Mesenteric fat pad (tissue), 1 donor: Measurements from ENCODE around the gene BMP8A. TPM values are rescaled to one million over a fixed set of nuclear protein-coding genes. Genes with fewer than 3 reads are reported as not detected.
A peak's percentile ranks its signal among the peaks of the same experiment; 100 is the strongest.

Experiments
- DNase-seq: peaks from one replicate; pipeline ENCODE4 v3.0.0-alpha.2; 2020; ENCODE audit warnings: low spot score
- total RNA-seq: library from RNA; stranded (reverse); fragmentation: NEBNext Ultra II Directional; extraction: Animal tissue kit (Norgen Biotek cat#: 25700); gene quantifications from one replicate; pipeline ENCODE4 v1.2.1, GENCODE V29; 2021
- donor health status: DM: yes; HTN: yes; CAD: no.

The BMP8A gene
- total RNA-seq, 1 donor from 2014 or later: 1.6 TPM

GRCh38 chr1:39525366-39526165 lies 34.1 kb downstream of the BMP8A start:
- no peak for DNase-seq

- DNase-seq: no peak
Observed at GRCh38 chr1:39526466-39527189, 35.2 kb downstream of the BMP8A start.

- peak; percentile 73 for DNase-seq
Observed at GRCh38 chr1:39527190-39527579, 35.7 kb downstream of the BMP8A start.

- peak; percentile 30 for DNase-seq
Observed at GRCh38 chr1:39528082-39528481, 36.6 kb downstream of the BMP8A start.

GRCh38 chr1:39529901-39530535 lies 38.6 kb downstream of the BMP8A start:
- DNase-seq: no peak

GRCh38 chr1:39531526-39531925 lies 40.1 kb downstream of the BMP8A start:
- no peak for DNase-seq

- no peak for DNase-seq
Observed at GRCh38 chr1:39533442-39533841, 42.0 kb downstream of the BMP8A start.

- no peak for DNase-seq
Observed at GRCh38 chr1:39538531-39539251, 47.3 kb downstream of the BMP8A start.

- DNase-seq: no peak
Observed at GRCh38 chr1:39539252-39539790, 47.9 kb downstream of the BMP8A start.

GRCh38 chr1:39540504-39541031 lies 49.1 kb downstream of the BMP8A start:
- DNase-seq: no peak

GRCh38 chr1:39542924-39543323 lies 51.5 kb downstream of the BMP8A start:
- no peak for DNase-seq

GRCh38 chr1:39544327-39544726 lies 52.9 kb downstream of the BMP8A start:
- DNase-seq: no peak

GRCh38 chr1:39545531-39545930 lies 54.1 kb downstream of the BMP8A start:
- DNase-seq: no peak

- no peak for DNase-seq
Observed at GRCh38 chr1:39554277-39554676, 62.8 kb downstream of the BMP8A start.

GRCh38 chr1:39561279-39561678 lies 69.8 kb downstream of the BMP8A start:
- DNase-seq: no peak

- no peak for DNase-seq
Observed at GRCh38 chr1:39562886-39563285, 71.5 kb downstream of the BMP8A start.

GRCh38 chr1:39563669-39564068 lies 72.2 kb downstream of the BMP8A start:
- no peak for DNase-seq

- no peak for DNase-seq
Observed at GRCh38 chr1:39564340-39564739, 72.9 kb downstream of the BMP8A start.

- peak; percentile 45 for DNase-seq
Observed at GRCh38 chr1:39564941-39565340, 73.5 kb downstream of the BMP8A start.

- DNase-seq: peak; percentile 53
Observed at GRCh38 chr1:39566441-39567137, 75.2 kb downstream of the BMP8A start.
